ENCODE measurements around the gene RAB3IP.

RAB3IP gene

DNA sequence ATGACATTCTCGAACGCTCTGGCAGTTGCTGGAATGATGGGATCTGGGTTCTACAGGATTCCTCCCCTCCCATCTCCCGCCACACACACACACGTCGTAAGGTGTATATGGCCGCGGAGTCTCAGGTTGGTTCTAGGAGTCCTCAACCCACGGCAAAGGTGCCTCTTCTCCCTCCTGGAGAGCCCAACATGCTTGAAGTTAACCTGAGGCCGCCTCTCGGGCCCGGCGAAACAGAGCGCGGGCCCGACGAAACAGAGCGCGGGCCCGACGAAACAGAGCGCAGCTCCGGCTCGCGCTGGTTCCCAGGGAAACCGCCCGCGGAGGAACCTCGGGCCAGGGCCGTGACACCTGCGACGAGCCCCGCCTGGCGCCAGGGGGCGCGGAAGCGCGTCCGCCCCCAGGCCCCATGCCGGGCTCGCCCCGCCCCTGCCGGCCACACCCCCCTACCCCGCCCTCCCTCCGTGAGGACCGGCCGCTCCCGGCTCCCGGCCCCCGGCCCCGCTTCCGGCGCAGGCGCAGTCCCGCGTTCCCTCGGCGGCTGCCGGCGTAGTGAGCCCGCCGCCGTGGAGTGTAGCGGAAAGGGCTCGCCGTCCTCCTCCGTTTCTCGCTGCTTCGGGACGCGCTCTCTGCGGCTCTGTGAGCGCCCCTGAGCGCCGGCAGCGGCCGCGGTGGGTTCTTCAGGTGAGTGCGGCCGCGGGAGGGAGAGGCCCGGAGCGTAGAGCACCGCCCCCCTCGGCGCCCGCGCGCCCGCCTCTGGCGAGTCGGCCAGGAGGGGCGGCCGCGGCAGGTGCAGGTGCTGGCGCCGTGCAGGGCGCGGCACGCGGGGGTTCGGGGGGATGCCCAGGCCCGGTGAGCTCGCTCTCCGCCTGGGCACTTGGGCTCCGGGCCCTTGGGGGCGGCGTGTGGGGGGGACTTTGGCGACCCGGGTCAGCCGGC lies at the start of gene RAB3IP:
Gene RAB3IP (plus strand): TSS at position 510 of the 936 bp plus-strand sequence. CDS start 16,549 bp downstream, outside the sequence.
- peak; percentile 82 to 94 (median 88) for DNase-seq (ENCODE audit: low read depth in 3 of 3, low spot score in 1 of 3)

- DNase-seq (ENCODE audit: low read depth in 3 of 3, low spot score in 1 of 3) = no peak
Measured at GRCh38 chr12:69689638-69690037, 49.0 kb upstream of the RAB3IP start.

- DNase-seq (ENCODE audit: low read depth in 3 of 3, low spot score in 1 of 3) = no peak
Measured at GRCh38 chr12:69694123-69694522, 44.5 kb upstream of the RAB3IP start.

- no peak for DNase-seq (ENCODE audit: low read depth in 3 of 3, low spot score in 1 of 3)
Measured at GRCh38 chr12:69698054-69698453, 40.6 kb upstream of the RAB3IP start.

GRCh38 chr12:69698769-69699540 lies 39.7 kb upstream of the RAB3IP start, which contains the start of gene BEST3:
TSS of gene BEST3 (minus strand) at chr12:69699303. CDS start at chr12:69697798, 1,505 bp downstream.
- no peak for DNase-seq (ENCODE audit: low read depth in 3 of 3, low spot score in 1 of 3)

DNA sequence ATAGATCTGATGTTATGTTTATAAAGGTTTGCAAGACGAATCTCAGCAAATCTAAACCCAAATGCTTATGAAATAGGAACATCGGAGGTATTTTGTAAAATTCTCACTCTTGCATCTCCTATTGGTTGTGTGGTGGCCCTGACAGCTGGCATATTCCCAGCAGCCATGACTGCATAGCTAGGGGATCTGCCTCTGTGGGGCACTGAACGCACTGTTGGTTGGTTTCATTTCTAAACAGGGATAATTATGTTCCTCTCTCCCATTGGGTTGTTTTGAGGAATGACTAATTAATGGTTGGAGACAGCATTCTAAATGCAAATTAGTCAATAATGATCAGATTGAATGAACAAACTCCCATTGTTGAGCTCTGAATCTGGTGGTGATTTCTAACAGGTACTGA lies 36.8 kb upstream of the RAB3IP start:
- DNase-seq (ENCODE audit: low read depth in 3 of 3, low spot score in 1 of 3) = no peak

DNA sequence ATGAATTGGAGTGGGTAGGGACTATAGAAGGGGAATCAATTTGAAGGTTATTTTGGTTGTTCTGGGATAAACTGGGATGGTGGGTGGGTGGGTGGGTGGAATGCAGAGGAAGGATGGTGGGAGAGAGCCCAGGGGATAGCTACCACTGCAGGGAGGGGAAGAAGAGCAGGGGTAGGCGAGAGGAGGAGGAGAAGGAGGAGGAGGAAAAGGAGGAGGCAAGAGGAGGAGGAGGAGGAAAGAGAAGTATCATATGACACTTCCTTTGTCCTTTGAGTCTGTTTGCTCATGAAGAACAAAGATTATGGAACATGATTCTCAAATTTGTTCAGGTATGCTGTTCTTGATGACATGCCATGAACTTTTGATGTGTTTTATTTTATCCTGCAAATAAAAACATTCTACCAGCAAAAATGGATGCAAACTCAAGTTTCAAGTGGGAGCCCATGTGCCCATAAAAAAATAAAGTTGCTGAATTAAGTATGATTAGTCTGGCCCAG lies 35.5 kb upstream of the RAB3IP start:
- DNase-seq (ENCODE audit: low read depth in 3 of 3, low spot score in 1 of 3) = no peak

GRCh38 chr12:69704357-69704756 lies 34.3 kb upstream of the RAB3IP start:
- DNase-seq (ENCODE audit: low read depth in 3 of 3, low spot score in 1 of 3) = no peak

DNA sequence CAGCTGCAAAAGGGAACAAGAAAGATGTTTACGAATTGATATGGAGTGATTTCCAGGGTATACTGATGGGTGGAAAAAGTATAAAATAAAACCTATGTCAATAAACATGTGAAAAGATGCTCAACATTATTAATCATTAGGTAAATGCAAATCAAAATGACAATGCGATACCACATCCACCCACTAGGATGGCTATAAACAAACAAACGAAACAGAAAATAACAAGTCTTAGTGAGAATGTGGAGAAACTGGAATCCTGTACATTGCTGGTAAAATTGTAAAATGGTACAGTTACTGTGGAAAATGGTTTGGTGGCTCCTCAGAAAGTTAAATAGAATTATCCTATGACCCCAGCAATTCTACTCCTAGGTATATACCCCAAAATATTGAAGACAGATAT lies 30.0 kb upstream of the RAB3IP start:
- DNase-seq (ENCODE audit: low read depth in 3 of 3, low spot score in 1 of 3) = no peak

DNA sequence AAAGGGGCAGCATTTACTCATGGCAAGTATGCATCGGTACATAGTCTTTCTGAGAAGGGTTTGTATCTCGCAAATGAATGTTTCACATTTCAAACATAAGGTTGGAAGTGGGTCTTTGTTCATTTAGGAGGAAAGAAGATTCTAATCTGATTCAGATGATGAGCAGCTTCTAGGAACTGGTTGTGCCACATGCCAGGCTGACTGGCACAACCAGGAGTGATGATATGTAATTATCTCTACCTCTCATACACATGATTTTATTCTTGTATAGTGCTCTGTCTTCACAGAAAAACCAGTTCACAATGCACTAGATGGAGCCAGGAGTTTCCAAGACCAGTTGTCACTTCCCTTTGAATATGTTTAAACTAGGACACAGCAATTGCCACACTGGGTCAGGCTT lies 25.8 kb upstream of the RAB3IP start:
- DNase-seq (ENCODE audit: low read depth in 3 of 3, low spot score in 1 of 3) = no peak

- no peak for DNase-seq (ENCODE audit: low read depth in 3 of 3, low spot score in 1 of 3)
Measured at GRCh38 chr12:69714542-69714941, 24.1 kb upstream of the RAB3IP start.

DNA sequence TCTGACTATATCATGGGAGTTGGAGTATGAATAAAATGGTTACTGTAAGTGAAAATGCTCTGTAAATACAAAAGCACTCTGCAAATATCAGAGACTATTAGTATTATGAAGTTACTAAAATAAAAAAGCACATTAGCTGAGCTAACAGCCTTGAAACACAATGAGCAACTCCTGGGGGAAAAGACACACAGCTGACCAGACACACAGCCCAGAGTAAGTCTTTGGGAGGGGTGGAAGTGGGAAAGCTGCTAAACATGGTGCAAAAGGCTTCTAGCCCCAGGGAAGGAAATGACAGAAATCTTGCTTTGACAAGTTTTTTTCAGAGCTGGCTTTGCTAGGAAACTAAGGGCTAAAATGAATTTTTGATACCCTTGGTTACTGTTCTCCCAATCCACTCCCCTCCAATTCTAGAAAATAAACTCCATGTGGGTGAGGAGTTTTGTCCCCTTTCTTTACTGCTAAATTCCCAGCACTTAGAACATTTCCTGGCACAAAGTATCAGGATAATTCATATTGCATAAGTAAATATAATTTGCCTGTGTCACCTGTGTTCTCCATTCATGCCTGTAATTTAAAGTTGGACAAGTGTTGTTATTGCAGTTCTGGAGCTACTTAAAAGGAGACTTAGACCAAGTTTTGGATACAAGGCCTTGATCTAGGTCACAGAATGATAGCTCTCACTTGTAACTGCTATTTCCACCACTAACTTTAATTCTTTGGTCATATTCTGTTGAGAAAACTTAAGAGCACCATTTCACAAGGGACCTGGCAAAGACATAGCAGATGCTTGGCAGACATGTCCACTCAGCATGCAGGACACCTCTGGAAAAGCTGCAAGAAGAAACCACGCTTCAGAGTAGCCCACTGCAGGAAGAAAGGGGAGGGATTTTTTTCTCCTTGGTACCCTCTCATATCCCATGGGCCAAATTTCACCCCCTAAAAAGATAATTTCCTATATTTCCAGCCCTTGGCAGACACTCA lies 19.0 kb upstream of the RAB3IP start:
- DNase-seq (ENCODE audit: low read depth in 3 of 3, low spot score in 1 of 3) = no peak

GRCh38 chr12:69720750-69721149 lies 17.9 kb upstream of the RAB3IP start:
- no peak for DNase-seq (ENCODE audit: low read depth in 3 of 3, low spot score in 1 of 3)

- no peak for DNase-seq (ENCODE audit: low read depth in 3 of 3, low spot score in 1 of 3)
Measured at GRCh38 chr12:69726922-69727321, 11.7 kb upstream of the RAB3IP start.

- DNase-seq (ENCODE audit: low read depth in 3 of 3, low spot score in 1 of 3) = no peak
Measured at GRCh38 chr12:69732088-69732487, 6.6 kb upstream of the RAB3IP start.

GRCh38 chr12:69733638-69734037 lies 5.0 kb upstream of the RAB3IP start:
- DNase-seq (ENCODE audit: low read depth in 3 of 3, low spot score in 1 of 3) = no peak

DNA sequence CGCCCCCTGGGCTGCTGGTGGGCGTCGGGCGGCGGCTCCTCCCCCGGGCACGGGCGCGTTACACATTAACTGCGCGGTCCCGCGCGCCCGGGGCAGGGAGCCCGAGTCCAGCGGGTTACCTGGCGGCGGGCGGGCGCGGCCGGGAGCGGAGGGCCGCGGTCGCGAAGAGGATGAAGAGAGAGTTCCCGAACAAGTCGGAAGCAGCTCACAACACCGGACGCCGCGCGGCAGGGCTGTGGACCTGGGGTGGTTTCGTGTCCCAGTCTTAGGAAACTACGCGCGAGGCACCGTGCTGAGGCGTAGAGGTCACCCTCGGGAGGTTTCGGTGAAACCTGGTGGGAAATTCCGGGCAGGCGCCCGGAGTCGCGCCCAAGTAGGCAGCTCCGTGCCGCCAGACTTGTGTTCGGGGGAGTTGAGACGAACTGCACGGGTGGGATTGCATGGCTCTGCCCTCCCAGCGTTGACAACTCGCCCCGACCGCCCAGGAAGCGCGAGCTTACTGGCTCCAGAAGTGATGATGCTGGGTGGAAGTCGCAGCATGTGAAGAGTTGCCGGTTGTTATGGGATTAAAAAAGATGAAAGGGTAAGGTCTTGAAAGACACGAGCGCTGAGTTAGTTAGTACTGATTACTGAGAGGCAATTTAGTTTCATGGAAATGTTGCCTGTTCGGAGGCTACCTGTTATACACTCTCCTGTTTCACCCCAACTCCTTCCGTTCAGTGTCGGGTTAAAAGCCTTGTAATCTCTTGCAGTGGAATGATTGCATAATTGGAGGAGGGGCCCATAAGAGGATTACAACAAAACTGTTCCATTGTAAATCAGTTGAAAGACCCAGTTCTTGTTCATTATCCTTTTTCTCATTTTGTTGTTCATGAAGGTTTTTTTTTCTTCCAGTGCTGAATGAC lies 879 bp downstream of the RAB3IP start:
- DNase-seq (ENCODE audit: low read depth in 3 of 3, low spot score in 1 of 3) = peak; percentile 3 to 33 (median 24)

GRCh38 chr12:69744109-69744508 lies 5.4 kb downstream of the RAB3IP start:
- DNase-seq (ENCODE audit: low read depth in 3 of 3, low spot score in 1 of 3) = no peak

DNA sequence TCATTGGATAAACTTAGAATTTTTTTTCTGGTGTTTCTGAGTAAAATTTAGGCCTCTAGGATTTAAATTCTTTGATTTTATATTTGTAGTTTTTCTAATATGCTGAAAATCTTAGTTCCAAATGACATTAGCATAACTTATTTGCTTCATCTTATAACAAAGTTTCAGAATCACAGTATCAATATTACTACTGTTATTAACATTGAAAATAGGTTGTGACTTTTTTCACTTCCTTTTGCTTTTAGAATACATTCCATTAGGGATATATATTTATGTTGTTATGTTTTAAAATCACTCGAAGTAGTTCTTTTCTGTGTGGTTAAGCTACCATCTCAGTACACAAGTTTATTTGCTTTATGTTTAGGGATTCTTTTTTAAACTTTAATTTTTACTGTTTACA lies 12.8 kb downstream of the RAB3IP start:
- no peak for DNase-seq (ENCODE audit: low read depth in 3 of 3, low spot score in 1 of 3)

GRCh38 chr12:69755302-69755701 lies 16.6 kb downstream of the RAB3IP start:
- DNase-seq (ENCODE audit: low read depth in 3 of 3, low spot score in 1 of 3) = no peak

Measured in stimulated activated CD4-positive, alpha-beta T cell treated with anti-CD3 and anti-CD28 coated beads, TNF-alpha, amount 100 ng/mL, for 1 hour (primary cell).